HG02798 (cell line): ENCODE results near the gene KRT4.

ENCODE experiments used
- ATAC-seq: cut with Tn5 transposase; IDR thresholded peaks from one replicate; pipeline ENCODE4 v1.9.1; 2021; ENCODE audit warnings: mild to moderate bottlenecking; ENCODE audit not compliant: unreplicated experiment, poor library complexity

The KRT4 gene

GRCh38 chr12:52837413-52837741, 23.5 kb upstream of the KRT4 start:
- ATAC-seq, result no peak

GRCh38 chr12:52836491-52837412, 22.8 kb upstream of the KRT4 start:
- ATAC-seq, result no peak

- no peak for ATAC-seq
These were observed 22.1 kb upstream of the KRT4 start for GRCh38 chr12:52836042-52836466.

- no peak for ATAC-seq
These were observed 21.5 kb upstream of the KRT4 start for GRCh38 chr12:52835271-52836041.

GRCh38 chr12:52834727-52835001, 20.7 kb upstream of the KRT4 start:
- no peak for ATAC-seq

GRCh38 chr12:52833922-52834726, 20.2 kb upstream of the KRT4 start, which contains the start of gene KRT79:
KRT79 (minus strand) TSS chr12:52834311; CDS start chr12:52834260, 51 bp downstream.
- no peak for ATAC-seq

GRCh38 chr12:52832985-52833905, 19.3 kb upstream of the KRT4 start:
- no peak for ATAC-seq

GRCh38 chr12:52832451-52832850, 18.5 kb upstream of the KRT4 start:
- ATAC-seq, result no peak

- no peak for ATAC-seq
These were observed 17.3 kb upstream of the KRT4 start for GRCh38 chr12:52831251-52831650.

GRCh38 chr12:52829986-52830770, 16.3 kb upstream of the KRT4 start:
- ATAC-seq, result no peak

GRCh38 chr12:52828591-52829021, 14.7 kb upstream of the KRT4 start:
- no peak for ATAC-seq

- ATAC-seq, result no peak
These were observed 14.2 kb upstream of the KRT4 start for GRCh38 chr12:52828156-52828555.

- no peak for ATAC-seq
These were observed 13.7 kb upstream of the KRT4 start for GRCh38 chr12:52827499-52828090.

GRCh38 chr12:52826611-52827498, 12.9 kb upstream of the KRT4 start:
- ATAC-seq, result no peak

- ATAC-seq, result no peak
These were observed 12.0 kb upstream of the KRT4 start for GRCh38 chr12:52825961-52826360.

GRCh38 chr12:52824741-52825410, 11.0 kb upstream of the KRT4 start:
- no peak for ATAC-seq
